ENCODE results near the gene HYAL3. TPM values are rescaled to one million over a fixed set of nuclear protein-coding genes. Genes with fewer than 3 reads are reported as not detected.

The HYAL3 gene
- total and polyA plus RNA-seq, 2 of the 13 experiments (the other 11 are each of a cell fraction or from before 2014, with no cell fraction given): 5.5 to 10.4 TPM

GRCh38 chr3:50337175-50337861 lies 38.1 kb upstream of the HYAL3 start (continued):
- TF ChIP-seq PBX3 (CRISPR knock-in tag; IDR thresholded peaks at IDR 0.05; ENCODE audit: borderline replicate concordance) (no peak), PHF20 (CRISPR knock-in tag; IDR thresholded peaks at IDR 0.05) (no peak), ZBTB44 (CRISPR knock-in tag; IDR thresholded peaks at IDR 0.05) (no peak), KAT8 (CRISPR knock-in tag; IDR thresholded peaks at IDR 0.05) (peak; percentile 65), FOXM1 (CRISPR knock-in tag; IDR thresholded peaks at IDR 0.05) (0 out of 2 replicates have a peak, but pooled peaks have one; percentile 22), PAWR (CRISPR knock-in tag; IDR thresholded peaks at IDR 0.05; ENCODE audit: borderline replicate concordance) (no peak), MEIS2 (CRISPR knock-in tag; IDR thresholded peaks at IDR 0.05) (peak; percentile 86; the same call in 1 of the 2 replicates), TARDBP (CRISPR knock-in tag; IDR thresholded peaks at IDR 0.05) (peak; percentile 87), ZNF496 (CRISPR knock-in tag; IDR thresholded peaks at IDR 0.05; ENCODE audit: insufficient replicate concordance) (no peak), LCORL (IDR thresholded peaks at IDR 0.05) (no peak), LCORL (CRISPR knock-in tag; IDR thresholded peaks at IDR 0.05) (peak; percentile 83; the same call in 1 of the 2 replicates), ARHGAP35 (CRISPR knock-in tag; IDR thresholded peaks at IDR 0.05; ENCODE audit: borderline replicate concordance) (peak; percentile 90), ZNF460 (CRISPR knock-in tag; IDR thresholded peaks at IDR 0.05; ENCODE audit: borderline replicate concordance) (no peak), ZNF224 (CRISPR knock-in tag; IDR thresholded peaks at IDR 0.05) (no peak), HNF4A (CRISPR knock-in tag; IDR thresholded peaks at IDR 0.05) (no peak), MAFG (CRISPR knock-in tag; IDR thresholded peaks at IDR 0.05) (no peak), ZNF550 (CRISPR knock-in tag; IDR thresholded peaks at IDR 0.05; ENCODE audit: borderline replicate concordance) (no peak), TEF (CRISPR knock-in tag; IDR thresholded peaks at IDR 0.05) (0 out of 2 replicates have a peak, but pooled peaks have one; percentile 20)
- TF ChIP-seq, protein P1, sequence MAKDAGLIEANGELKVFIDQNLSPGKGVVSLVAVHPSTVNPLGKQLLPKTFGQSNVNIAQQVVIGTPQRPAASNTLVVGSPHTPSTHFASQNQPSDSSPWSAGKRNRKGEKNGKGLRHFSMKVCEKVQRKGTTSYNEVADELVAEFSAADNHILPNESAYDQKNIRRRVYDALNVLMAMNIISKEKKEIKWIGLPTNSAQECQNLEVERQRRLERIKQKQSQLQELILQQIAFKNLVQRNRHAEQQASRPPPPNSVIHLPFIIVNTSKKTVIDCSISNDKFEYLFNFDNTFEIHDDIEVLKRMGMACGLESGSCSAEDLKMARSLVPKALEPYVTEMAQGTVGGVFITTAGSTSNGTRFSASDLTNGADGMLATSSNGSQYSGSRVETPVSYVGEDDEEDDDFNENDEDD (CRISPR knock-in tag; IDR thresholded peaks at IDR 0.05; ENCODE audit: borderline replicate concordance): peak; percentile 86
- TF ChIP-seq, protein P2, sequence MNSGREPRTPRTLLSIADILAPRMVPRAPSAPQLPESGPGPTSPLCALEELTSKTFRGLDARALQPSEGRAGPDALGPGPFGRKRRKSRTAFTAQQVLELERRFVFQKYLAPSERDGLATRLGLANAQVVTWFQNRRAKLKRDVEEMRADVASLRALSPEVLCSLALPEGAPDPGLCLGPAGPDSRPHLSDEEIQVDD (CRISPR knock-in tag; IDR thresholded peaks at IDR 0.05; ENCODE audit: borderline replicate concordance): 0 out of 2 replicates have a peak, but pooled peaks have one; percentile 24
- TF ChIP-seq, protein P3, sequence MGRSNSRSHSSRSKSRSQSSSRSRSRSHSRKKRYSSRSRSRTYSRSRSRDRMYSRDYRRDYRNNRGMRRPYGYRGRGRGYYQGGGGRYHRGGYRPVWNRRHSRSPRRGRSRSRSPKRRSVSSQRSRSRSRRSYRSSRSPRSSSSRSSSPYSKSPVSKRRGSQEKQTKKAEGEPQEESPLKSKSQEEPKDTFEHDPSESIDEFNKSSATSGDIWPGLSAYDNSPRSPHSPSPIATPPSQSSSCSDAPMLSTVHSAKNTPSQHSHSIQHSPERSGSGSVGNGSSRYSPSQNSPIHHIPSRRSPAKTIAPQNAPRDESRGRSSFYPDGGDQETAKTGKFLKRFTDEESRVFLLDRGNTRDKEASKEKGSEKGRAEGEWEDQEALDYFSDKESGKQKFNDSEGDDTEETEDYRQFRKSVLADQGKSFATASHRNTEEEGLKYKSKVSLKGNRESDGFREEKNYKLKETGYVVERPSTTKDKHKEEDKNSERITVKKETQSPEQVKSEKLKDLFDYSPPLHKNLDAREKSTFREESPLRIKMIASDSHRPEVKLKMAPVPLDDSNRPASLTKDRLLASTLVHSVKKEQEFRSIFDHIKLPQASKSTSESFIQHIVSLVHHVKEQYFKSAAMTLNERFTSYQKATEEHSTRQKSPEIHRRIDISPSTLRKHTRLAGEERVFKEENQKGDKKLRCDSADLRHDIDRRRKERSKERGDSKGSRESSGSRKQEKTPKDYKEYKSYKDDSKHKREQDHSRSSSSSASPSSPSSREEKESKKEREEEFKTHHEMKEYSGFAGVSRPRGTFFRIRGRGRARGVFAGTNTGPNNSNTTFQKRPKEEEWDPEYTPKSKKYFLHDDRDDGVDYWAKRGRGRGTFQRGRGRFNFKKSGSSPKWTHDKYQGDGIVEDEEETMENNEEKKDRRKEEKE (IDR thresholded peaks at IDR 0.05): no peak
